HG03097 (cell line): ENCODE measurements around the gene USP40.

Source experiments
- ATAC-seq: cut with Tn5 transposase; IDR thresholded peaks from one replicate; pipeline ENCODE4 v1.9.1; 2021; ENCODE audit not compliant: unreplicated experiment, low FRiP score

USP40 gene

DNA sequence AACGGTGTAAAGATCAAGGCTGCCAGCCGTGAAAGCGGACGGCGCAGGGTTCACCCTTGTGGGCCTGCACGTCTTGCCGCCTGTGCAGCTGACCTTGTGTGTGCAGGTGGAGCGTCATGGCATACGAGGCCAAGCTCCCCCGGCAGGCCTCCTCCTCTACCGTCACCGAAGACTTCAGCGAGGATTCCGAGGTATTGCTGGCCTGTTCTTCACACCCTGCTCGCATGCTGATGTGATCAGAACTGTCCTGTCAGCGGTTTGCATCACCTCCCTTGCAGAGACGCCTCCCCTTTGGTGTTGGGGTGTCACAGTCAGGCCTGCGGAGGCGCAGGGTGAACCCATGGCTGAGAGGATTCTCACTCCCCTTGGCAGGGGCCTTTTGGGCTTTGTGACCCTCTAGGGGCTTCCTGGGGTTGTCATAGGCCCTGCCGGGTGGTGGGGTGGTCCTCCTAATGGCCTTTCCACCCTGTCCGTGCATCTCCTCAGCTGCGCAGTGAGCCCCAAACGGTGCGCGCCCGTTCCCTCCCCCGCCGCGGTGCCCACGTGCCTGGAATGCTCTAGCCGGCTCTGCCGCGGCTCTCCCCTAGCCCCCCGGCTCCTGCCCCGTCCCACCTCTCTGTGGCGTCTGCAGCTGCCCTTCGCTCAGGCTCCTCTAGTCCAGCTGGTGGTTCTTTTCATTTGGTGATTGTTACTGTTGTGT is 119.8 kb downstream of the USP40 start:
- ATAC-seq = no peak

DNA sequence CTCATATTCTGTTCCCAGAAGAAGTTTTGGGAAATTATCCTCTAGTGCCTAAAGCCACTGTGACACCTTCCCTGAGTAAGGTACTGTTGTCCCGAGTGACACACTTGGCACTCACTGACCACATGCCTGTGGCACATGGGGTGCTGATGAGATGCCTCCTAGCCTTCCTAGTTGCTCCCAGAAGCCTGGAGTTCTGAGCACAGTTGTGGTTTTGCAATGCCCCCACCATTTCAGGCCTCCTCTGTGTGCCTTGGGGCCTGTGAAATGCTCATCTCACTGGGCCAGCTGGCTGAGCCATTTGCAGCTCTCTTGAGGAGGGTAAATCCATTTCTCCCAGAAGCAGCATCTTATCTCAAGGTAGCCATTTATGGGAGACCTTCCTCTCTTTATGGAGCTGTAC is 120.5 kb downstream of the USP40 start:
- no peak for ATAC-seq

DNA sequence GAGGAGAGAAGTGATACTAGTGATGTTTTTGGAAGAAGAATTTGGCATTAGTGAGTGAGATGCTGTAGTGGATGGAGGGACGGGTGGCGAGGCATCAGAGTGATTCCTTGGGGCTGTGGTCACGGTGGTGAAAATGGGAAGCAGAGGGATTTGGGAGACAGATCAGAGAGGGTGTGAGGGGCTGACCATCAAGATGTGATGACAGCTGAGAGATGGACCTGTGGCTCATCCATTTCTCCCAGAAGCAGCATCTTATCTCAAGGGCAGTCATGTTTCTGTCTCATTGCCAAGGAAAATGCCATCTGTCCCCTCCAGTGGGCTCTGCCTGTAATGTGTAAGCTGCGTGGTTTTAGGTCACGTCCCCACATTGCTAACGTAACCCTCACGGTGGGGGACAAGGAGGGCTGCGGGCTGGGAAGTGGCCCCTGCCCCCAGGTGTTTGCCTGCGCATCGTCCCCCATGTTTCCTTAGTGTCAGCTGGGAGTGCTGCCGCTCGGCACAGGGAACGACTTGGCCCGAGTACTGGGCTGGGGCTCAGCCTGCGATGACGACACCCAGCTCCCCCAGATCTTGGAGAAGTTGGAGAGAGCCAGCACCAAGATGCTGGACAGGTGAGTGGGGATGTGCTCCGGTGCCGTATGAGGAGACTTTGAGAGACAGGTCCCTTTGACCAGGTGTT is 121.3 kb downstream of the USP40 start:
- ATAC-seq = no peak

DNA sequence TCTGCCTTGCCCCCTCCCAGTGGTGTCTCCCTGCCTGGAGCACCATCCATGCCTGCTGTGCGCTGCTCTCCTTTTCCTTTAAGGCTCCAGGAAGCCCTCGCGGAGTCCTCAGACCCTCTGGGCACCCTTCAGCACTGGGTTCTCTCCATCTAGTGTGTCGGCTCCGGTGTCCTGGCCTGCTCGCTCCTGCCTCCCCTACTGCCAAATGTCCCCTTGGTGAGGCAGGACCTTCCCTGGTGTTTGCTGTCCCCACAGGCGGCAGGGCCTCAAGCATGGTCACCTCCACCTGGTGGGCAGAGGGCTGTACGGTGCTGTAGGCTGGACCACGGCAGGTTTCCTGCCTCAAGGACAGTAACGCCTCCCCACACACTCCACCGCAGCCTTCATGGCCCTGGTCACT is 122.1 kb downstream of the USP40 start:
- ATAC-seq = no peak

DNA sequence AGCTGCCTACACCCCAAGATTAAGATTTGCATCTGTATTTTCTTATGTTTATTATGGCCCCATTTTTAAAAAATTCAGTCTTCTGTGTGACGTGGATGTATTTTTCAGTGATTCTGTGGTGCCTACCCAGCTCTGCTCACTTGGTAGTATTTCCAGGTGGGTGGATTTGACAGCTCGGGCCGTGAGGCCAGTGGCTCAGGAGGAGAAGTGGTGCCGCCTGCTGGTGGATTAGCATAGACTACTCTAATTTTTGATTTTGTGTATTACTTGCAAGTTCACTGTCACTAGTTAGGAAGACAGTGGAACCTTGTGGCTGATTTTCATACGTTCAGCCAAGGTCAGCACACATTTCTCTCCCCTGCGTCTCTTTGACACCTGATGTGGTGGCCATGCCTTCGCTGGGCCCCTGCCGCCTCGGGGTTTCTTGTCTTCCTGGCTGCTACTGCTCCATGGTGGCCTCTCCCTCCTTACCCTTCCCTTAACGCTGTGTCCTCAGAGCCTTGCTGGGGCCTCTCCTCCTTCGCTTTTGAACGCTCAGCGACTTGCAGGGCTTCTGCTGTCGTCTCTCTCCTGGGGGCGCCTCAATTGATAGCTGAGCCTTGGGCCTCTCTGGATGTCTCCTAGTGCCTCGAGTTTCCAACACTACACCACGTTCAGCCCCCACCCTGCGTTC is 122.9 kb downstream of the USP40 start:
- ATAC-seq = no peak

DNA sequence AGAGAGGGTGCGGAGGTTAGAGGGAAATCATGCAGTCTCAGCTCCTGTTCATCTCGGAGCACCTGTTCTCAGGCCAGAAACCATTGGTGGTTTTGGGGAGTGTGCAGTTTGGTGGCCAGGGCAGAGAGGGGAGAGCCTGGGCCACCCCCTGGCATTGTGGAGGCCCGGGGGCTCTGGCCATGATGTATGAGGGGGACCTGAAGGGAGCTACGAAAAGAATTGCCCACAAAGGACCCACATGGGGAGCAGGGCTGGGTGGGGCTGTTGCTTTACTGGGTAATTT is 124.6 kb downstream of the USP40 start:
- no peak for ATAC-seq

DNA sequence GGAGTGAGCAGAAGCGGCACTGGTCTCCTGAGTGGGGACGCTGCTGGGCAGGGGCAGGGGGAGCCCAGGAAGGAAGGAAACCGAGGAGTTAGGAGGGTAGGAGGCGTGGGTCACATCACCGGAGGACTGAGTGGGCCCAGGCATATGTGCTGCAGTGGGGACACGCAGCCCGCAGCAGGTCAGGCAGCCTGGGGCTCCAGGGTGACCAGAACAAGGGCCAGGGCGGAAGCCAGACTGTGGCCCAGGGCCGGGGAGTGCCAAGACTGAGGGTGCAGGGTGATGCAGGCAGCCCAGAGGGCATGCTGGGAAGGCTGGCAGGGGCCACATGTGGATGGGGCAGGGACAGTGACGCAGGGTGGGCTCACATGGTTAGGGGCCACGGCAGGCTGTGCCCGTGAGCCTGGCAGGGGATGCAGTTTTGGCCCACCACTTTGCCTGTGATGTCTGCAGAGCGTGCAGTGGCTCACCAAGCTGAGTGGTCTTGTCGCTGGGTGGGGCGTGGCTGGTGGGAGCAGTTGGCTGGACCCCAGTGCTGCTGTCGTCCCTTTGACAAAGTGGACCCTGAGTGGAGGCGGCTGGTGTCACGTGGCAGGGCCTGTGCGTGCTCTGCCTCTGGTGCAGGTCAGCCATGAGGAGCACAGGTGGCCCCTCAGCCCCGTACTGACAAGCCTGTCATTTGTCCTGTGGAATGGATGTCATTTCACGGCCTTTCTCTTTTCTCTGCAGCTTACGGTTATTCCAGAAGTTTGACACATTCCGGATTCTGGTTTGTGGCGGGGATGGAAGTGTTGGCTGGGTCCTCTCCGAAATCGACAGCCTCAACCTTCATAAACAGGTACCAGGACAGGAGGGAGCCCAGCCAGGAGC is 125.2 kb downstream of the USP40 start:
- ATAC-seq = no peak

DNA sequence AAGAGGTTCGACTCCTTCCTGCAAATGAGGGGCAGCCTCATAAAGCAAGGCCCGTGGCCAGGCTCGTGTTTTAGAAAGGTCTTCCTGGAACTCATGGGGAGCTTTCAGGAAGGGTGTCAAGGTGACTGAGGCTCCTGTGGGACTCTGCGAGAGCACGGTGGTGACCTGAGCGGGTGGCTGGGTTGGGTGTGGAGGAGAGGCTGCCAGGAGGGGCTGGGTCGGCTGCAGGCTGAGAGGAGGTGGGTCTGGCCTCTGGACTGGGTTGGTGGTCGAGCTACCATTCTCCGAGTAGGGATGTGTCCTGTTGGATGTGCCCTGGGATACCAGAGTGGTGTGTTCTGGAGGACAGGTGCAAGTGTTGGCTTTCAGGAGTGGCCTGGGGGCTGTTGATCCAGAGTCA is 125.9 kb downstream of the USP40 start:
- ATAC-seq = no peak

DNA sequence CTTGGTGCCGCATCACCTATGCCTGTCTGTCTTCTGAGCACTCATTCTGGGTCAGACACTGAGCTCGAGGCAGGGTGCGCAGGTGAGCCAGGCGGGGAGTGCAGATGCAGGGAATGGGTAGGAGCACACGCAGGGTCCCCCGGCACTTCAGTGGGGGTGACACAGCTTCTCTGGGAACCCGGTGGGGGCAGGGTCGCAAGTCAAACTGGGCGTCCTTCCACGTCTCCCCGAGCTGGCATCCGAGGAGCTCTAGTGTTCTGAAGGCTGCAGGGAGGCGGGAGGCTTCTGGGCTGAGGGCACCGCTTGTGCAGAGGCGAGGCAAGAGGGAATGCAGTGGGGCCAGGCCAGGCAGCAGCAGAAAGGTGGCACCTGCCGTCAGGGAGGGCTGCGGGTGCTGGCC is 126.3 kb downstream of the USP40 start:
- no peak for ATAC-seq

DNA sequence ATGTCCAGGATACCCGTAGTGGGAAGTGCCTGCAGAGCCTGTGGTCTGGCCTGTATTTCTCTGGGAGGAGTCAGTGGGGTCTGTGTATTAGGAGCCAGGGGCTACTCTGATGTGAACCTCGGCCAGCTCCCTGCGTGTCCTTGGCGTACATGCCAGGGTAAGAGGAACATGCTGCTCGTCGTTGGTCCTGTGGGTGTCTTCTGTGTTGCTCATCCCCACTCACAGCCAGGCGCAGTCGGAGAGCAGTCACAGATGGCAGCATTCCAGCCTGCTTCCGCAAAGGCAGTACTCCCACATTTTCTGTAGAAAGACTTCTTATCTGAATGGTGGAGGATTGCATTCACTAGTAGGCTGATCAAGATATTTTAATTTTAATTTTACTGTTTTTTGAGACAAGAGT is 127.4 kb downstream of the USP40 start:
- no peak for ATAC-seq

DNA sequence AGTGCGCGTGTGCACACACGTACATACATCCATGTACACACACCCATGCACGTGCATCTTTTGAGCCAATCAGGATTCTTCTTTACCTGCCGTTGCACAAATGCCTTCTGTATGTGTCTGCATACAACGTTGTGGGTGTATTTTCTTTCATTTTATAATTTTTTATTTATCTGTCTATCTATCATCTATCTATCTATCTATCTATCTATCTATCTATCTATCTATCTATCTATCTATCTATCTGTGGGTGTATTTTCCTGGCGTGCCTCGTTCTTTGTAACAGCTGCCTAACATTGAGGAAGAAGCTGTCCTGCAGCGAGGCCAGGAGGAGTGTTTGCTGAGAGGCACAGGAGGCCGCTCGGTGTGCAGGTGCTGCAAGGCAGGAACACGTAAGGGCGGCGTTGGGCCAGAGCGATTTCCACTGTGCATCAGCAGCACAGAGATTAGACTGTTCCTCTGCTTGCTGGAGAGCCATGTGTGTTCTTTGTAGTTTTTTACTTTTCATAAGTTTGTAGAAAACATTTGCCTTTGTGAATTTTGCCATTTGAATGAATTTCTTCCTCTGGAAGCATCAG is 127.9 kb downstream of the USP40 start:
- ATAC-seq = no peak

DNA sequence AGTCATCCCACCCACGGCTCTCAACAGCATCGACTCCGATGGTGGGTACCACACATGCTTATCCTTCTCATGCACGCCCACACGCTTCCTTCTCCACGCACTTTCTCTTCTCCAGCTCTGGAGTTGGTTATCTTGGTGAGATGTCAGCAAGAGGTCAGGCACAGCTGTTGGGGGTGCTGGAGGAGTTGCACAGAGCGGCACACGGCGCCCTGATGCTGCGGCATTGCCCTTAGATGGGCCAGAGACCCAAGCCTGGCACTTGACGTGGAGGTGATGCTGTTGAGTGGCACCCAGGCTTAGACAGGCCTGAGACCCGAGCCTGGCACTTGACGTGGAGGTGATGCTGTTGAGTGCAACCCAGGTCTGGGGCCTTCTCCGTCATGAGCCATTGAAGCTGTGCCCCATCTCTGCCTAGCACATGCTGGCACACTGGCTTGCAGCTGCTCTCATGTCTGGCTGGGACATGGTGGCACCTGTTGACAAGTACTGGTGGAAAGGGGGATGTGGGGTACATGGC is 129.1 kb downstream of the USP40 start:
- ATAC-seq = no peak

DNA sequence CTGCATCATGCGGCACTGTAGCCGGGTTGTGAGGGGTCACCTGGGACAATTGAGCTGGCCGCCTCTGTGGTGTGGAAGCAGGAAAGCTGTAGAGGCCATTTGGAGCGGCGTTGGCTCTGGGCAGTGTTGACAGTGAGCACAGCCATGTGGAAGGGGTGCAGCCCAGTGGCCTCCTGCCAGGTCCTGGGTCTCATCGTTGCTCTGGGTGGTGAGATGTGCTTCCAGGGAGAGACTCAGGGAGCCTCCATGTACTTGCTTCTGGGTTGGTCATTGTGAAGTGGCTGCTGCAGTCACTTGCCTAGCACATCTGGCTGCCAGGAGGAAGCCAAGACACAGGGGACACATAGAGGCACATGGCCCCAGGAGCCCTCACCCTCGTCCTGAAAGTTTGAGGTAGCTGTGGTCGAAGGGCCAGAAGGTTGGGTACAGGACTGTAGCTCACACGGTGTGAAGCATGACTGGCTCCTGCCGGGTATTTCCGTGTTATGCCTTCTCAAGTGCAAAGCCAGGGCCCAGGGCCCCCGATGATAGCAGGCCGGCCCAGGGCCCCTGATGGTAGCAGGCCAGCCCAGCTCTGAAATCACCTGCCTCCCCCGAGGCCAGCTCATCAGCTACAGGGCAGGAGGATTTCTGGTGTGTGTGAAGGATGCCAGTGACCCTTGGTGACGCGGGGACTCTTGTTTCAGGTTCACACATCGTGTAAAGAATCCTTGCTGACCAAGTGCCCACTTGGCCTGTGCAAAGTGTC is 129.7 kb downstream of the USP40 start:
- no peak for ATAC-seq

DNA sequence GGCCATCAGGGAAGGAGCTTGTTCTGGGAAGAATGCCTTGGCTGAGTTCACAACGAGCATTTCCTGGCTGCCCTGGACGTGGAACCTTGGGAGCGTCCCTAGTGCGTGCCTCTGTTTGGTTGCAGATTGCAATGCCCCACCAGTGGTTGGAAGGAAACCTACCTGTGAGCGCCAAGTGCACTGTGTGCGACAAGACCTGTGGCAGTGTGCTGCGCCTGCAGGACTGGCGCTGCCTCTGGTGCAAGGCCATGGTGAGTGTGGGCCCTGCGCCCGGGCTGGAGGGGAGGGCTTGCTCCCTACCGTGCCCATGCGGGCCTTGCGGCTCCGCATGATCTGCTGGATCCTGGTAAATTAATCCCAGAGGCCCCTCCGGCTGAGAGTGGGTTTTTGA is 130.4 kb downstream of the USP40 start:
- no peak for ATAC-seq

DNA sequence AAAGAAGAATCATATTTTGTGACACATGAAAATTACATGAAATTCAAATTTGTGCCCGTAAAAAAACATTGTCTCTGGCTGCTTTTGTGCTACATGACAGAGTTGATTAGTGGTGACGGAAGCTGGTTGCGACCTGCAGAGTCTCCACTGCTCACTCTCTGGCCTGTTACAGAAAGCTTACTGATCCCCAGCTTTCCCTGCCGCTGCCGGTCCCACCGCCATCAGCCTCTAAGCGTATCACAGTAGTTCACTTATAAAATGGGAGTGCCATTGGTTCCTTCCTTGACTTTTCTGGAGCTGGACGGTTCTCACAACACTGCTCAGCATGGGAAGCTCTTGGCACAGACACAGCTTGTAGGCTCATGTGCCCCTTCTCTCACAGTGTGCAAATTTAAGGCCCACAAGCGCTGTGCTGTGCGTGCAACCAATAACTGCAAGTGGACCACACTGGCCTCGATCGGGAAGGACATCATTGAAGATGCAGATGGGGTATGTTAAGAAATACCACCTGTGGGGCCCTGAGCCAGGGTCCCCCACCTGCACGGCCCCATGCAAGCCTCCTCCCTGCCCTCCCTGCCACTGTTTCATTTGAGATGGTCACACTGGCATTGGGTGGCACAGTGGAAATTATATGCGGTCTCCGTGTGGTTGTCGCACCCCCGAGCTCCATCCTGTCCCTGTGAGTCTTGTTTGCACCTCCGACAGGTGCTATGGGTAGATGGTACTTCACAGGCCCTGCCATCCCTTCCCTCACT is 131.0 kb downstream of the USP40 start:
- ATAC-seq = no peak

DNA sequence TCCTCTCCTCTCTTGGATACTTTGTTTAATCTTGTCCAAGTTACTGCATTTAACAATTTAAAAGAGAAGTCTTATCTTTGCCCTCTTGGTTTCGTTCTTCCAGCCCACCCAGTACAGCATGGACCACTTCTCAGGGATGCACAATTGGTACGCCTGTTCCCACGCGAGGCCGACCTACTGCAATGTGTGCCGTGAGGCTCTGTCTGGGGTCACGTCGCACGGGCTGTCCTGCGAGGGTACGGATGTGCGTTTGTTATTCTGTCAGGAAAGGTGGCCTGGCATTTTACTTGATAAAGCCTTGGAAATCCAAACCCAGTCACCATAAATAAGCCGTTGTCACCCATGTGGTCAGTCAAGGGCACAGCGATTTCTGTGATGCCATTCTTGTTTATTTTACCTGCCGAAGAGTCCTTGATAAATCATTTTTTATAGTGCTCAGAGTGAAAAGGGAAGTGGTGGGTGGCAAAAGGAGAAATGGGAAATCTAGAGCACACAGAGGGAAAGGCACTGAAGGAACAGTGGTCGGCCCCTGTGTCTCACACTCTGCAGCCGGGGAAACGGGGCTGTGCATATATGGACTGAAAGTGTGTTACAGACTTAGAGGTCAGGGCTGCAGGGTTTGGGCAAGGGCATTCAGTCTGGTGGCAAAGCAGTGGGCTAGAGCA is 131.8 kb downstream of the USP40 start:
- no peak for ATAC-seq

DNA sequence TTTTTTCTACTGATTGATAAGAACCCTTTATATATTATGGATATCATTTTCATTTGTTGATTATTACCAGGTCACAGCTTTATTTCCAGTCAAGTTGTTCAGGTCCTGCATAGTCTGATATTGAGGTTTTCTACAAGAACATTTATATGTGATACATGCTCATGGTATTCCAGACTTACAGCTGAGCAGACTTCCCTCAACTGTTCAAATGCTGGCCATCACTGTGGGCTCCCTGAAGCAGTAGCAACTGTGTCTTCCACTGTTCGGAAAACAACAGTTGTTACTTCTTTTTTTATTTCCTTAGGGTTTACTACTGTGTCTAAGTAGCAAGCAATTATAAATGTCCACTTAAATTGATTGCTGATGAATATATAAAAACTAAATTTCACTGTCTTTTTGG is 132.8 kb downstream of the USP40 start:
- ATAC-seq = no peak

DNA sequence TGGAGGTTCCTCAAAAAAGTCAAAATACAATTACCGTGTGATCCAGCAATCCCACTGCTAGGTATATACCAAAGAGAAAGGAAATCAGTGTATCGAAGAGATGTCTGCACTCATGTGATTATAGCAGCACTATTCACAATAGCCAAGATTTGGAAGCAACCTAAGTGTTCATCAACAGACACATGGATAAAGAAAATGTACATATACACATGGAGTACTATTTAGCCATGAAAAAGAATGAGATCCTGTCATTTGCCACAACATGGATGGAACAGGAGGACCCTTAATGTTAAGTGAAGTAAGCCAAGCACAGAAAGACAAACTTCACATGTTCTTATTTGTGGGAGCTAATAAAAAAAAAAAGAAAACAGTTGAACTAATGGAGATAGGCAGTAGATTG is 133.6 kb downstream of the USP40 start:
- ATAC-seq = no peak

DNA sequence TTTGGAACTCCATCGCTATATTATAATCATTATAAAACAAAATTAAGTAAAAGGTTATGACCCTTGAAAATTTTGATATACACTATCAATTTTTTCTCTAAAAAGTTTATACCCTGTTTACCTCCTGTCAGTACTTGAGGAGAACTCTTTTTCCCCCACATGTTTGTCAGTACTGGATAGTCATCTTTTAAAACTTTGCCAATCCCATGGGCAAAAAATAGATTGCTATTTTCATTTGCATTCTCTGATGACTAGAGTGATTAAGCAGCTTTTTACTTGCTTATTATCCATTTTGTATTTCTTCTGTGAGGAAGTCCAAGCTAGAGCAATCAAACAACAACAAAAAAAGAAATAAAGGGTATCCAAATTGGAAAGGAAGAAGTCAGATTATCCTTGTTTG is 135.9 kb downstream of the USP40 start:
- no peak for ATAC-seq
